Measurements from ENCODE around the gene PDGFA.

PDGFA gene

GRCh38 chr7:521221-522070 is 1.8 kb upstream of the PDGFA start:
- H3K9me3 ChIP-seq (ENCODE audit: control insufficient read depth, low read length), result peaks cover 3% of the 10 kb centered on the region
- no peak overlapping the region for H3K4me3 ChIP-seq (ENCODE audit: low read length)
- H3K27me3 ChIP-seq (replicated peaks; ENCODE audit: control insufficient read depth, insufficient read depth, low read length), result peaks cover 43% of the 10 kb centered on the region
- DNase-seq (ENCODE audit: low read depth), result peak; percentile 65
- no peak overlapping the region for H3K9ac ChIP-seq (ENCODE audit: low read length)
- peaks cover 2% of the 10 kb centered on the region for H3K4me1 ChIP-seq (ENCODE audit: control insufficient read depth, insufficient read depth, low read length)
- H3K36me3 ChIP-seq (ENCODE audit: control insufficient read depth, insufficient read depth, low read length, severe bottlenecking), result no peaks in the 10 kb centered on the region

DNA sequence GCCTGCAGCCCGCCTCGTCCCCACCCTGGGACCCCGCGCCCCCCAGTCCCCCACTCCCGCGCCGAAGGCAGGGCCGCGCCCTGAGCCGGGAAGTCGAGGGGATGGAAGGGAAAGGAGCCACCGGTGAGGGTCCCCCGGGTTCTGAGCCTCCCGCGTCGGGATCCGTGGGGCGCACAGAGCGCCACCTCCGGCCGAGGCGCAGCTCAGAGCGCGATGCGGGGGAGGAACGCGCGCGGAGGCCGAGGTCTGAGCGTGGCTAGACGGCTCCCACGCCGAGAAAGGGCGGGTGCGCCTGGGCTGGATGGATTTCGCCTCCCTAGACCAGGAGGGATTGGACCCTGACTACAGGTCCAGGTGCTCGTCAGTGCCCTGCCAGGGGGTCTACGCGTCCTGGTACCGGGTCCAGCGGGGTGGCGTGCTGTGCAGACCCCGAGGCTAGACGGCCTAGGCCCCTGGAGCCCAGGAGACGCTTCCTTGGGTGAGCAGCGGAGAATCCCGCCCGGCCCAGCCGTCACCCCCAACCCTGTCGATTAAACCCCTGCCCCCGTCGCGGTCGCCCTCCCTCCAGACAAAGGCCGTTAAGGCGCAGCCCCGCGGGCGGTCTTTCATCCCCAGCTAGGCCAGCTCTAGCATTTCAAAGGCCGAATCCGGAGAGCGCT is 986 bp upstream of the PDGFA start:
- Histone ChIP-seq H3K4me1 (ENCODE audit: control insufficient read depth, insufficient read depth, low read length) (peaks cover 4% of the 10 kb centered on the region), H3K27me3 (replicated peaks; ENCODE audit: control insufficient read depth, insufficient read depth, low read length) (peaks cover 36% of the 10 kb centered on the region), H3K4me3 (ENCODE audit: low read length) (no peak overlapping the region), H3K36me3 (ENCODE audit: control insufficient read depth, insufficient read depth, low read length, severe bottlenecking) (no peaks in the 10 kb centered on the region), H3K9me3 (ENCODE audit: control insufficient read depth, low read length) (peaks cover 2% of the 10 kb centered on the region), H3K9ac (ENCODE audit: low read length) (no peak overlapping the region)
- DNase-seq (ENCODE audit: low read depth), result peak; percentile 41

GRCh38 chr7:518630-519483 is 789 bp downstream of the PDGFA start:
- H3K9me3 ChIP-seq (ENCODE audit: control insufficient read depth, low read length), result no peaks in the 10 kb centered on the region
- peaks cover 22% of the 10 kb centered on the region for H3K27me3 ChIP-seq (replicated peaks; ENCODE audit: control insufficient read depth, insufficient read depth, low read length)
- H3K36me3 ChIP-seq (ENCODE audit: control insufficient read depth, insufficient read depth, low read length, severe bottlenecking), result no peaks in the 10 kb centered on the region
- H3K4me1 ChIP-seq (ENCODE audit: control insufficient read depth, insufficient read depth, low read length), result peaks cover 4% of the 10 kb centered on the region
- peak; percentile 84 for DNase-seq (ENCODE audit: low read depth)
- peak overlapping the region; percentile 78 for H3K4me3 ChIP-seq (ENCODE audit: low read length)
- peak overlapping the region; percentile 42 for H3K9ac ChIP-seq (ENCODE audit: low read length)

- H3K36me3 ChIP-seq (ENCODE audit: control insufficient read depth, insufficient read depth, low read length, severe bottlenecking), result no peaks in the 10 kb centered on the region
- H3K9me3 ChIP-seq (ENCODE audit: control insufficient read depth, low read length), result no peaks in the 10 kb centered on the region
- peaks cover 4% of the 10 kb centered on the region for H3K4me1 ChIP-seq (ENCODE audit: control insufficient read depth, insufficient read depth, low read length)
- H3K4me3 ChIP-seq (ENCODE audit: low read length), result peak overlapping the region; percentile 78
- peak; percentile 85 for DNase-seq (ENCODE audit: low read depth)
- H3K9ac ChIP-seq (ENCODE audit: low read length), result peak overlapping the region; percentile 63
- peaks cover 18% of the 10 kb centered on the region for H3K27me3 ChIP-seq (replicated peaks; ENCODE audit: control insufficient read depth, insufficient read depth, low read length)
These were observed 1.6 kb downstream of the PDGFA start for GRCh38 chr7:517774-518629.

- H3K27me3 ChIP-seq (replicated peaks; ENCODE audit: control insufficient read depth, insufficient read depth, low read length), result peaks cover 8% of the 10 kb centered on the region
- H3K9me3 ChIP-seq (ENCODE audit: control insufficient read depth, low read length), result no peaks in the 10 kb centered on the region
- H3K36me3 ChIP-seq (ENCODE audit: control insufficient read depth, insufficient read depth, low read length, severe bottlenecking), result no peaks in the 10 kb centered on the region
- DNase-seq (ENCODE audit: low read depth), result peak; percentile 93
- peaks cover 3% of the 10 kb centered on the region for H3K4me1 ChIP-seq (ENCODE audit: control insufficient read depth, insufficient read depth, low read length)
- H3K4me3 ChIP-seq (ENCODE audit: low read length), result peak overlapping the region; percentile 71
- peak overlapping the region; percentile 58 for H3K9ac ChIP-seq (ENCODE audit: low read length)
These were observed 2.8 kb downstream of the PDGFA start for GRCh38 chr7:516606-517456.

DNA sequence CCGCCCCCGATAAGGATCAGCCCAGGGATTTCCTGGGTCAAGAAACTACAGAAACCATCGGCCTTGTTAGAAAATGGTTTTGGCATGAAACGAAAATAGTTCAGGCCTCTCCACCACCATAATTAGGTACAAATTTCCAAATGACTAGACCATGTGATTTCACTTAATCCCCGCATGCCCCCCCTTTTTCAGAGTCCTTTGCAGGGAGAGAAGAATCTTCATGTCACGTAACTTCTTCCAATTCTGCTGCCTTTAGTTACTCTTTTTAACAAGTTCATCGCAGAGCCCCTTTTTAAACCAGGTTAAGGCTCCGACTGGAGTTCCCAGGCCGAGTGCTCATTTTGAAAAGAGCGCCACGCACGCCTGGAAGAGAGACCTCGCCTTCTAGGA is 3.4 kb downstream of the PDGFA start:
- no peak overlapping the region for H3K9ac ChIP-seq (ENCODE audit: low read length)
- H3K27me3 ChIP-seq (replicated peaks; ENCODE audit: control insufficient read depth, insufficient read depth, low read length), result peaks cover 3% of the 10 kb centered on the region
- no peak overlapping the region for H3K4me3 ChIP-seq (ENCODE audit: low read length)
- DNase-seq (ENCODE audit: low read depth), result peak; percentile 66
- no peaks in the 10 kb centered on the region for H3K36me3 ChIP-seq (ENCODE audit: control insufficient read depth, insufficient read depth, low read length, severe bottlenecking)
- H3K9me3 ChIP-seq (ENCODE audit: control insufficient read depth, low read length), result no peaks in the 10 kb centered on the region
- H3K4me1 ChIP-seq (ENCODE audit: control insufficient read depth, insufficient read depth, low read length), result peaks cover 2% of the 10 kb centered on the region

GRCh38 chr7:515628-516027 is 4.0 kb downstream of the PDGFA start:
- Histone ChIP-seq H3K9me3 (ENCODE audit: control insufficient read depth, low read length) (no peaks in the 10 kb centered on the region), H3K4me3 (ENCODE audit: low read length) (no peak overlapping the region), H3K4me1 (ENCODE audit: control insufficient read depth, insufficient read depth, low read length) (peaks cover 2% of the 10 kb centered on the region), H3K36me3 (ENCODE audit: control insufficient read depth, insufficient read depth, low read length, severe bottlenecking) (no peaks in the 10 kb centered on the region), H3K27me3 (replicated peaks; ENCODE audit: control insufficient read depth, insufficient read depth, low read length) (no peaks in the 10 kb centered on the region), H3K9ac (ENCODE audit: low read length) (no peak overlapping the region)
- no peak for DNase-seq (ENCODE audit: low read depth)

DNA sequence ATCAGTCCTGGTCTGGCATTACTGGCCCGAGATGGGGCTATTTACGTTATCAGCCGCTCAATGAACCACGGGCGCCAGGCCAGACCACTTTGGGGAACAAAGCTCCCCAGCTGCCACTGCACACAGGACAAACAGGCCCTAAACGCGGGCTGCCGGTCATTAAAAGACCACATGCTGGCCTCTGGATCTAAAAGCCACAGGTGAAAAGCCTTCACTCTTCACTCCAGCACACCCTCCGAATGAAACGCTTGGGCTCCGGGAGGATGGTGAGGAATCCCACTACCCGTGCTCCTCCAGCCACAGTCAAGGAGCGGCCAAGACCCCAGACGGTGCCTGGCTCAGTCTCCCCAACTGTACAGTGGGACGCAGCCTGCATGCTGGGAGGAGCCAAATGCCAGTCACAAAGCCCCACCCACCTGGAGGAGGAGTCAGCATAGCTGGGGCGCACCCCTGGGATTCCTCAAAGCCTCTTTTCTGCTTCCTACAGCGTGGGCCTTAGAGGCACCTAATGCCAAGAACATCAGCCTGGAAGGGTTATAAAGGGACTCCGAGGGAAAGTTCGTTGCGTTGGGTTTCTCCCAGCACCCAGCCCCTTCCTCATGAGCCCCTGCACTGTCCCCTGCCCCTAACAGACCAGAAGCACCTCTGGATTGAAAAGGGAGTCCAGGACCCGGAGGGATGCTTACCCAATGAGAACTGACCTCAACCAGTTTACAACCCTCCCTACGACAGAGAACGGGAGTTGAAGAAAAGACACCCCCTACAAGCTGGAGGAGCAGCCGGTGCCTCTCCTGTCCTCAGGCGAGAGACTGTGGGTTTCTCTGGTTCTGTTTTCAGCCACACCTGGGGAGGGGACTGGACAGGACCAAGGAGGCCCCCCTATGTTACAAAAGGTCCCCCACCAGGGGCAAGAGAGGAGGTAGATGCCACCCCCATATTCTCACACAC is 4.7 kb downstream of the PDGFA start:
- H3K4me1 ChIP-seq (ENCODE audit: control insufficient read depth, insufficient read depth, low read length), result peaks cover 2% of the 10 kb centered on the region
- DNase-seq (ENCODE audit: low read depth), result no peak
- no peaks in the 10 kb centered on the region for H3K9me3 ChIP-seq (ENCODE audit: control insufficient read depth, low read length)
- H3K36me3 ChIP-seq (ENCODE audit: control insufficient read depth, insufficient read depth, low read length, severe bottlenecking), result no peaks in the 10 kb centered on the region
- H3K9ac ChIP-seq (ENCODE audit: low read length), result no peak overlapping the region
- no peak overlapping the region for H3K4me3 ChIP-seq (ENCODE audit: low read length)
- H3K27me3 ChIP-seq (replicated peaks; ENCODE audit: control insufficient read depth, insufficient read depth, low read length), result no peaks in the 10 kb centered on the region

DNA sequence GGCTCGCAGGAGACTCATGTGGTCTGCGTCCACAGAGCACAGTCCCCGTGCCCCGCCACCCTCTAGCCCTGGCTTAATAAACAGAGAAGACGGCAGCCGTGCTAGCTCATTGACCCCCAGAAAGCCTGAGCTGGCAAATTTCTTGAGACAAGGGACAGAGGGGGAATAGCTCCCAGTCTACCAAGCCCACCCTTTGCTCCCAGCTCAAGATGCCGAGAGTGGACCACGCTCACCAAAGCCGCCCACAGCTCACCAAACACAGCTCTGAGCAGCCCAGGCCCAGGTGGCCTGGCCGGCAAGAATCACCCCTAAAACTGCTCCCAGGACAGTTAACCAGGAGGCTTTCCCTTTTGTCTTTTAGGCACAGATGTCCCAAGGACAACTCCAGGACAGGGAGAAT is 5.4 kb downstream of the PDGFA start:
- H3K4me3 ChIP-seq (ENCODE audit: low read length), result no peak overlapping the region
- no peaks in the 10 kb centered on the region for H3K36me3 ChIP-seq (ENCODE audit: control insufficient read depth, insufficient read depth, low read length, severe bottlenecking)
- H3K27me3 ChIP-seq (replicated peaks; ENCODE audit: control insufficient read depth, insufficient read depth, low read length), result no peaks in the 10 kb centered on the region
- no peak for DNase-seq (ENCODE audit: low read depth)
- no peak overlapping the region for H3K9ac ChIP-seq (ENCODE audit: low read length)
- peaks cover 2% of the 10 kb centered on the region for H3K4me1 ChIP-seq (ENCODE audit: control insufficient read depth, insufficient read depth, low read length)
- H3K9me3 ChIP-seq (ENCODE audit: control insufficient read depth, low read length), result no peaks in the 10 kb centered on the region
